KMS-11 (cell line): ENCODE data around the gene USH2A.
"Not testable (repeated sequence)": the region's sequence is repeated elsewhere in the genome, so short reads cannot be mapped to it uniquely, and the experiment has no call there.

Experiments used
- H2AFZ ChIP-seq: fragments of 200-600 bp; sonication (generic); 2 replicates; pipeline ENCODE4 v1.6.1; 2016; ENCODE audit warnings: antibody characterized with exemption, mixed run types, low read depth
- H3K27ac ChIP-seq: fragments of 200-600 bp; sonication (generic); 2 replicates; pipeline ENCODE4 v1.6.1; 2016; ENCODE audit warnings: mild to moderate bottlenecking, mixed run types
- H3K27me3 ChIP-seq: fragments of 200-600 bp; sonication (generic); 2 replicates; pipeline ENCODE4 v1.6.1; 2017; ENCODE audit warnings: mild to moderate bottlenecking, low read depth, mixed run types, moderate library complexity; ENCODE audit not compliant: insufficient read depth
- H3K36me3 ChIP-seq: fragments of 200-600 bp; sonication (generic); 2 replicates; pipeline ENCODE4 v1.6.1; 2017; ENCODE audit warnings: mild to moderate bottlenecking, mixed run types; ENCODE audit not compliant: insufficient read depth
- H3K4me1 ChIP-seq: fragments of 200-600 bp; sonication (generic); 2 replicates; pipeline ENCODE4 v1.6.1; 2016; ENCODE audit warnings: mild to moderate bottlenecking, low read depth, mixed run types; ENCODE audit not compliant: poor library complexity, severe bottlenecking
- H3K4me2 ChIP-seq: fragments of 200-600 bp; sonication (generic); 2 replicates; pipeline ENCODE4 v1.7.0; 2016; ENCODE audit warnings: mild to moderate bottlenecking, mixed run types
- H3K4me3 ChIP-seq: fragments of 200-600 bp; sonication (generic); IDR thresholded peaks from 2 replicates; pipeline ENCODE4 v1.6.1; 2017; ENCODE audit warnings: low read depth, low read length, mixed read lengths; ENCODE audit not compliant: insufficient read depth
- H3K79me2 ChIP-seq: fragments of 200-600 bp; sonication (generic); 2 replicates; pipeline ENCODE4 v1.6.1; 2016; ENCODE audit warnings: low read depth, mixed run types; ENCODE audit not compliant: insufficient read depth
- H3K9ac ChIP-seq: fragments of 200-600 bp; sonication (generic); 2 replicates; pipeline ENCODE4 v1.6.1; 2016; ENCODE audit warnings: mild to moderate bottlenecking, mixed run types
- H4K20me1 ChIP-seq: fragments of 200-600 bp; sonication (generic); 2 replicates; pipeline ENCODE4 v1.6.1; 2016; ENCODE audit warnings: mild to moderate bottlenecking, mixed run types; ENCODE audit not compliant: insufficient read depth
- TF ChIP-seq, protein P1 (sequence below): fragments of 200-600 bp; sonication (generic); conservative IDR thresholded peaks from 2 replicates; pipeline ENCODE4 v1.6.1; 2017; ENCODE audit warnings: low read depth, mild to moderate bottlenecking, antibody characterized with exemption, low read length, moderate library complexity, mixed read lengths

The USH2A gene

DNA sequence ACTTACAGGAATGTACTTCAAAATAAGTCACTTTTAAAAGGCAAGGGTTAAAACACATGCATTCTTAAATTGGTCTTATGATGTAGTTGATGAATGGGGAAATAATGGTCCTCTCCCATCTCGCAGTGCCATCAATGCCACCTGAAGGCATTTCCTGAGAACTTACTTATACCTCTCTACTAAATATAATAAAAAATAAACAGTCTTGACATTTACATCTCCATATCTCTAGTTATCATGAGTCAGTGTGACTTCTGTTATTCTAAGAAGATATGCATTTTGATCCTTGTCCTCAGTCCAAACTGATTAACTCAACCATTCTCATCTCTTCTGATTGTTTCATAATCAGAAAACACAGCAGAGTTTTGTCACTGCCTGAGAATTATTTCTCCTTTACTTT is 253.9 kb downstream of the USH2A start:
- no peaks in the 10 kb centered on the region for H3K79me2 ChIP-seq
- H4K20me1 ChIP-seq = no peaks in the 10 kb centered on the region
- H3K4me2 ChIP-seq = no peak overlapping the region
- H3K27me3 ChIP-seq = no peaks in the 10 kb centered on the region
- no peaks in the 10 kb centered on the region for H3K36me3 ChIP-seq
- H3K4me3 ChIP-seq = no peak overlapping the region
- TF ChIP-seq, protein P1, sequence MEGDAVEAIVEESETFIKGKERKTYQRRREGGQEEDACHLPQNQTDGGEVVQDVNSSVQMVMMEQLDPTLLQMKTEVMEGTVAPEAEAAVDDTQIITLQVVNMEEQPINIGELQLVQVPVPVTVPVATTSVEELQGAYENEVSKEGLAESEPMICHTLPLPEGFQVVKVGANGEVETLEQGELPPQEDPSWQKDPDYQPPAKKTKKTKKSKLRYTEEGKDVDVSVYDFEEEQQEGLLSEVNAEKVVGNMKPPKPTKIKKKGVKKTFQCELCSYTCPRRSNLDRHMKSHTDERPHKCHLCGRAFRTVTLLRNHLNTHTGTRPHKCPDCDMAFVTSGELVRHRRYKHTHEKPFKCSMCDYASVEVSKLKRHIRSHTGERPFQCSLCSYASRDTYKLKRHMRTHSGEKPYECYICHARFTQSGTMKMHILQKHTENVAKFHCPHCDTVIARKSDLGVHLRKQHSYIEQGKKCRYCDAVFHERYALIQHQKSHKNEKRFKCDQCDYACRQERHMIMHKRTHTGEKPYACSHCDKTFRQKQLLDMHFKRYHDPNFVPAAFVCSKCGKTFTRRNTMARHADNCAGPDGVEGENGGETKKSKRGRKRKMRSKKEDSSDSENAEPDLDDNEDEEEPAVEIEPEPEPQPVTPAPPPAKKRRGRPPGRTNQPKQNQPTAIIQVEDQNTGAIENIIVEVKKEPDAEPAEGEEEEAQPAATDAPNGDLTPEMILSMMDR = no peak
- H2AFZ ChIP-seq = no peak overlapping the region
- no peak overlapping the region for H3K27ac ChIP-seq
- H3K4me1 ChIP-seq = no peaks in the 10 kb centered on the region
- no peak overlapping the region for H3K9ac ChIP-seq

DNA sequence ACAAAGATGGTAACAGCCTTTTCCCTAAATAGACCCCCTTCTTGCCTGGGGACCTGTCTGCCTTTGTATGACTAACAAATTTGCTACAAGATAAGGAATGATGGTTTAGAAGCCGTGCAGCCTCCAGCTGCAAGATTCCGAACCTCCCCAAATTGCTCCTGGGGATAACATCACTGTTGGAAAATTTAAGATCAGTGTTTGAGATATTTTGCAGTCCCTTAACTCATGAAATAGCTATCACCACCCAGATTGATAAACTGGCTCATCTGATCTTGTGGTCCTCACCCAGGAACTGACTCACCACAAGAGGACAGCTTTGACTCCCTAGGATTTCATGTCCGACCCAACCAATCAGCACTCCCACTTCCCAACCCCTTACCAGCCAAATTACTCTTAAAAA is 254.7 kb downstream of the USH2A start:
- Histone ChIP-seq H3K4me1 (no peaks in the 10 kb centered on the region), H3K27me3 (no peaks in the 10 kb centered on the region), H3K36me3 (no peaks in the 10 kb centered on the region), H3K4me2 (no peak overlapping the region), H2AFZ (no peak overlapping the region), H3K9ac (no peak overlapping the region), H3K27ac (no peak overlapping the region), H3K4me3 (no peak overlapping the region), H3K79me2 (no peaks in the 10 kb centered on the region), H4K20me1 (no peaks in the 10 kb centered on the region)
- TF ChIP-seq, protein P1 = no peak

DNA sequence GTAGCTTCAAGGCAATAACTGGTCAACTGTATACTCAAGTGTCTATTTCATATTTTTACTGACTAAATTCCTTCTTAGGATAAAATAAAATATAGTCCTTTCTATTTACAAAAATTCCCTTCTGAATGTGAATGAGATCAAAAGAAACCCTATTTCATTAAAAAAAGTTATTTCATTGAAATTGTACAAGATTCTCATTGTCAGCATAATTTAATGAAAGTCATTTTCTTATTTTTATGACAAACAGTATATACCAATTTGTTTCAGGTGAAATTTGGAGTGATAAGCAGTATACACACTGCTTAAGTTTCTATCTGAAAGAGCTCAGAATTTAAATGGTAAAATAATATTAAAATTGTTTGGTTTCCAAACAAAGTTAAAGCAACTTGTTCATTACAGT is 269.2 kb downstream of the USH2A start:
- no peaks in the 10 kb centered on the region for H3K36me3 ChIP-seq
- H3K27ac ChIP-seq = no peak overlapping the region
- H4K20me1 ChIP-seq = no peaks in the 10 kb centered on the region
- no peaks in the 10 kb centered on the region for H3K27me3 ChIP-seq
- no peaks in the 10 kb centered on the region for H3K79me2 ChIP-seq
- H3K4me1 ChIP-seq = no peaks in the 10 kb centered on the region
- no peak overlapping the region for H3K9ac ChIP-seq
- no peak overlapping the region for H3K4me2 ChIP-seq
- TF ChIP-seq, protein P1 = no peak
- no peak overlapping the region for H2AFZ ChIP-seq
- no peak overlapping the region for H3K4me3 ChIP-seq

DNA sequence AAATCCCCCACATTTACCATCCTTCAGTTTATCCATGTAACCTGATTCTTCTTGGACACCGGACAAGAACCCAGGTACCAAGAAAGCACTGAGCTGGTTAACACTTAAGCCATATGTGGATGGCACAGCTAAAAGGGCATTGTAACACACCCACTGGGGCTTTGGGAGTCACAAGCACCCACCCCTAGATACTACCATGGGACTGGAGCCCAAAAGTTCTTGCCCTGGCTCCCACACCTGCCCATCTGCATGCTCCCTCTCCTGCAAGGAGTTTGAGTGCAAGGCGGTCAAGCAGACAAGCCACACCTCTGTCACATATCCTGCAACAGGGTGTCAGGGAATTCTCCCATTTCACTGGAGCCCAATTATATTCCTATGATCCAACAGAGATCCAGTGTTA is 270.1 kb downstream of the USH2A start:
- no peaks in the 10 kb centered on the region for H3K36me3 ChIP-seq
- H3K27ac ChIP-seq = no peak overlapping the region
- H2AFZ ChIP-seq = no peak overlapping the region
- no peaks in the 10 kb centered on the region for H3K79me2 ChIP-seq
- H4K20me1 ChIP-seq = no peaks in the 10 kb centered on the region
- no peak overlapping the region for H3K9ac ChIP-seq
- H3K4me1 ChIP-seq = no peaks in the 10 kb centered on the region
- H3K4me3 ChIP-seq = no peak overlapping the region
- no peaks in the 10 kb centered on the region for H3K27me3 ChIP-seq
- no peak overlapping the region for H3K4me2 ChIP-seq
- TF ChIP-seq, protein P1 = no peak

DNA sequence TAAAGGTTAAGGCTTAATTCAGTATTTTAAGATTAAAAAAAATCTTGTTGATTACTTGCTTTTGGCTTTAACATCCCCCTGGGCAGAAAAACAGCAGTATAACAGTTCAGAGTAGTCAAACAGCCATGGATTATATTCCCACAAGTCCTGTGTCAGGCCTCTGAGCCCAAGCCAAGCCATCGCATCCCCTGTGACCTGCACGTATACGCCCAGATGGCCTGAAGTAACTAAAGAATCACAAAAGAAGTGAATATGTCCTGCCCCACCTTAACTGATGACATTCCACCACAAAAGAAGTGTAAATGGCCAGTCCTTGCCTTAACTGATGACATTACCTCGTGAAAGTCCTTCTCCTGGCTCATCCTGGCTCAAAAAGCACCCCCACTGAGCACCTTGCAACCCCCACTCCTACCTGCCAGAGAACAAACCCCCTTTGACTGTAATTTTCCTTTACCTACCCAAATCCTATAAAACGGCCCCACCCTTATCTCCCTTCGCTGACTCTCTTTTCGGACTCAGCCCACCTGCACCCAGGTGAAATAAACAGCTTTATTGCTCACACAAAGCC is 277.7 kb downstream of the USH2A start:
- not testable (repeated sequence) for H3K27ac ChIP-seq, H3K4me1 ChIP-seq, H3K9ac ChIP-seq, H3K4me2 ChIP-seq, H2AFZ ChIP-seq, H4K20me1 ChIP-seq, H3K27me3 ChIP-seq, H3K36me3 ChIP-seq, H3K4me3 ChIP-seq, H3K79me2 ChIP-seq
